Activated naive CD4-positive, alpha-beta T cell (primary cell): ENCODE results near the gene SYCE1.

ENCODE experiments used
- DNase-seq, 4 experiments: peaks; one replicate each; lab custom pipeline; 2025; lab: John Stamatoyannopoulos, UW

The SYCE1 gene

DNA sequence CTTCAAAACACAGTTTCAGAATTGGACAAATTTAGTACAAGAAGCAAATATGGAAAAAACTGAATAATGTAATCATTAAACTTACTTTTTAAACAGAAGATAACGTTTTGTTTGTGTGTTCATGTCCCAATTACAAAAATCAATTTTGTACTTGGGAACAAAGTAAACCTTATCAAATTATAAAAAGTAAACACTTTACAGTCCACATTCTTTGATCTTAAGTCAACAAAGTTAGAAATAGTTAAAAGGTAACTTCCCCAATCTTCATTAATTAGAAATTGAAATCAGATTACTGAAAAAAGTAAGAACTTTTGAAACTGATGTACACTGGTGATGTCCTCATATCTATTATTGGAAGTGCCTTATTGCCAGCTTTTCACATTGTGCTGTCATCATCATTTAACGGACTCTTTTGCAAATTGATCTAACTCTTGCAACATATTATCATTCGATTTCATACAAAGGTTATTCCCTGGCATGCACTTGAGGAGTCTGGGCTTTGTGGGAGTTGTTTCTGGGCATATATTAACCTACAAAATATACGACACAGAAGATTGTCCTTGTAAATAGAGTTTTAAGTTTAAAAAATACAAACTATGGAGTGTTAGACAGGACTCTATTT, 53.4 kb downstream of the SYCE1 start:
- DNase-seq: no peak

DNA sequence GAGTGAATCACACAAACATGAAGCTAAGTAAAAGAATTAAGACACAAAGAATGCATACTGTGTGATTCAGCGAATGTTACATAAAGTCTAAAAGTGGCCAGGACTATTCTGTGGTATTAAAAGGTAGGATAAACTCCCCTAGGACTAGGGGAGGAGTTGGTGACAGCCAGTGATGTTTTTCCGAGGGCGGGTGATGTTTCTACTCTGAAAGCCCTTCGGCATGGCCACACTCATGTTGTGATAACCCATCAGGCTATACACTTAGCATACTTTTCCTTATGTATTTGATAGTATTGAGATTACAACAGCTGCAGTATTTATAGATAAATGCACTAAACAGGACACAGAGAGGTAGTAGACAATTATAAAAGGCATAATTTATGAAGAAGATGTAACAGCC, 54.0 kb downstream of the SYCE1 start:
- no peak for DNase-seq

DNA sequence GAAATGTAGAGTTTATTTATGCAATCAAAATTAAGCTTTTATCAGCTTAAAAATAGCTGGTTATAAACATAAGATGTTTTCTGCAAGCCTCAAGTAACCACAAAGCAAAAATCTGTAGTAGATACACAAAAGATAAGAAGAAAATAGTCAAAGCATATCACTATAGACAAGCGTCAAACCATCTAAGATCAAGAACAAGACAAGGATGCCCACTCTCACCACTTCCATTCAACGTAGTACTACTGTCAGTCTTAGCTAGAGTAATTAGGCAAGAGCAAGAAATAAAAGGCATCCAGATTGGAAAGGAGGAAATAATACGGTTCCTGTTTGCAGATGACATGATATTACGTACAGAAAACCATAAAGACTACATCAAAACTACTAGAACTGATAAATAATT, 55.7 kb downstream of the SYCE1 start:
- no peak for DNase-seq
